Stimulated activated memory B cell treated with anti-CD40 and anti-IgM and Interleukin-4, amounts not matched to agents 10 μg/mL and 1 μg/mL and 100 μg/mL, for 72 hours (primary cell): ENCODE results near the gene DNAJB7.

Experiments used
- ATAC-seq: fragments of 150-1000 bp; cut with Tn5 transposase; 2 replicates; pipeline ENCODE4 v1.10.0; 2021
- H3K27ac Mint-ChIP-seq: one replicate; pipeline ENCODE4 v1.8.0; 2022; ENCODE audit warnings: mild to moderate bottlenecking, mixed read lengths
- H3K27me3 Mint-ChIP-seq: one replicate; pipeline ENCODE4 v1.8.0; 2022; ENCODE audit warnings: mixed read lengths
- H3K36me3 Mint-ChIP-seq: one replicate; pipeline ENCODE4 v1.8.0; 2022; ENCODE audit warnings: mixed read lengths
- H3K4me1 Mint-ChIP-seq: one replicate; pipeline ENCODE4 v1.8.0; 2022; ENCODE audit warnings: mixed read lengths
- H3K4me3 Mint-ChIP-seq: one replicate; pipeline ENCODE4 v1.8.0; 2022; ENCODE audit warnings: mild to moderate bottlenecking, moderate library complexity, mixed read lengths
- H3K9me3 Mint-ChIP-seq: one replicate; pipeline ENCODE4 v1.8.0; 2022; ENCODE audit warnings: mixed read lengths

Gene DNAJB7

GRCh38 chr22:40818747-40819598, 42.9 kb downstream of the DNAJB7 start, which contains the start of gene SLC25A17:
Gene SLC25A17 (minus strand): TSS chr22:40819346. CDS start chr22:40819248, 98 bp downstream.
- Mint-ChIP-seq H3K4me3 (peak within 1 kb of the TSS; percentile 96), H3K36me3 (peaks cover 21% of the 10 kb centered on the region), H3K9me3 (no peaks in the 10 kb centered on the region), H3K4me1 (peaks cover 32% of the 10 kb centered on the region), H3K27ac (peak within 1 kb of the TSS; percentile 79), H3K27me3 (no peaks in the 10 kb centered on the region)
- peak; percentile 97 for ATAC-seq

GRCh38 chr22:40818192-40818746, 43.6 kb downstream of the DNAJB7 start:
- no peak for ATAC-seq
- Mint-ChIP-seq H3K27ac (peak overlapping the region; percentile 79), H3K4me1 (peaks cover 33% of the 10 kb centered on the region), H3K27me3 (no peaks in the 10 kb centered on the region), H3K36me3 (peaks cover 23% of the 10 kb centered on the region), H3K9me3 (no peaks in the 10 kb centered on the region), H3K4me3 (peak overlapping the region; percentile 96)

DNA sequence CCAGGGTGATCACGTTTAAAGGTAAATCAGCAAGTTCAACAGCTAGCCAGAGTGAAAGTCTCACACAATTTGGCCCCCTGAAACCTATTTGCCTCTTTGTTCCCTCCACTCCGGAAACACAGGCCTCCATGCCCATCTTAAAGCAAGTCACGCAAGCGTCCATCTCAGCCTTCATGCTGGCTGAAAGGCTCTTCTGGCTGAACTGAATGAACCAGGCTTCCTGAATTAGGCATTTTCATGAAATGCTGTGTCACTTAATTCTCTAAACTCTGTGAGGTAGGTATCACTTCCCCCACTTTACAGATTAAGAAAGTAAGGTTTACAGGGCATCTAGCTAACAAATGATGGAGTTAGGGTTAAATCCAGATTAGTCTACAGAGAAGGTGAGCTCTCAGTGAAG, 44.2 kb downstream of the DNAJB7 start:
- Mint-ChIP-seq H3K4me1 (peaks cover 37% of the 10 kb centered on the region), H3K4me3 (peak overlapping the region; percentile 96), H3K27ac (peak overlapping the region; percentile 79), H3K27me3 (no peaks in the 10 kb centered on the region), H3K9me3 (no peaks in the 10 kb centered on the region), H3K36me3 (peaks cover 23% of the 10 kb centered on the region)
- peak; percentile 6 for ATAC-seq

GRCh38 chr22:40813912-40814315, 48.0 kb downstream of the DNAJB7 start:
- peaks cover 48% of the 10 kb centered on the region for H3K4me1 Mint-ChIP-seq
- H3K9me3 Mint-ChIP-seq, result no peaks in the 10 kb centered on the region
- no peaks in the 10 kb centered on the region for H3K27me3 Mint-ChIP-seq
- H3K4me3 Mint-ChIP-seq, result no peak overlapping the region
- no peak overlapping the region for H3K27ac Mint-ChIP-seq
- peaks cover 30% of the 10 kb centered on the region for H3K36me3 Mint-ChIP-seq
- ATAC-seq, result no peak
